GM23248 (cell line): ENCODE measurements around the gene TENM3.

ENCODE experiments used
- EZH2 ChIP-seq: fragments of 200-600 bp; sonication (generic); IDR thresholded peaks from 2 replicates; pipeline ENCODE4 v1.6.1; 2018; ENCODE audit warnings: antibody characterized with exemption, mild to moderate bottlenecking; ENCODE audit not compliant: insufficient read depth, poor library complexity, severe bottlenecking
- EZH2phosphoT487 ChIP-seq: fragments of 200-600 bp; sonication (generic); IDR thresholded peaks from 2 replicates; pipeline ENCODE4 v1.6.1; 2018; ENCODE audit warnings: antibody characterized with exemption, moderate library complexity, mild to moderate bottlenecking, low read depth; ENCODE audit not compliant: insufficient read depth

- TF ChIP-seq EZH2 (no peak), EZH2phosphoT487 (no peak)
These were observed 428.0 kb downstream of the TENM3 start for GRCh38 chr4:182671231-182671630.
